OCI-LY1 (cell line): ENCODE data around the gene TMEM11.

Experiments
- EZH2 ChIP-seq: fragments of 200-600 bp; sonication (generic), shearing (Covaris generic); IDR thresholded peaks from 2 replicates; pipeline ENCODE4 v1.8.0; 2017; ENCODE audit warnings: borderline replicate concordance, mixed run types, mild to moderate bottlenecking, antibody characterized with exemption, low read length, moderate library complexity, mixed read lengths
- TF ChIP-seq, protein P1 (sequence below): fragments of 200-600 bp; sonication (generic), shearing (Covaris generic); IDR thresholded peaks from 2 replicates; pipeline ENCODE4 v1.5.1; 2017; ENCODE audit warnings: mild to moderate bottlenecking, antibody characterized with exemption, low read length, moderate library complexity, mixed read lengths

DNA sequence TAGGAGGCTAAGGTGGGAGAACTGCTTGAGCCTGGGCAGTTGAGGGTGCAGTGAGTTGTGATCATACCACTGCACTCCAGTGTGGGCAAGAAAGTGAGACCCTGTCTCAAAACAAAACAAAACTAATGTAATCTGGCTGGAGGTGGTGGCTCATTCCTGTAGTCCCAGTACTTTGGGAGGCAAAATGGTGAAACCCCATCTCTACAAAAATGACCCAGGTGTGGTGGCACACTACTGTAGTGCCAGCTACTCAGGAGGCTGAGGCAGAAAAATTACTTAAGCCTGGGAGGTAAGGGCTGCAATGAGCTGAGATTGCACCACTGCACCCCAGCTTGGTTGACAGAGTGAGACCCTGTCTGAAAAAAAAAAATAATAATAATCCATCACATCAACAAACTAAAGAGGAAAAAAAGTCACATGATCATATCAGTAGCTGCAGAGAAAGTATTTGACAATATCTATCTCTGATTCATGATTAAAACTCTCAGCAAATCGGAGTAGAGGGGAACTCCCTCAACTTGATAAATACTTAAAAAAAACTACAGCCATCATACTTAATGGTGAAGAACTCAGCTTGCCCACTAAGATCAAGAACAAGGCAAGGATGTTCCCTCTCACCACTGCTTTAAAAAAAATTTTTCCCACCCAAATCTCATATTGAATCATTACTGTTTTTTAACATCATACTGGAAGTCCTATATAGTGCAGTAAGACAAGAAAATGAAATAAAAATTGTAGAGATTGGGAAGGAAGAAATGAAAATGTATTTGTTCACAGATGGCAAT, 56.2 kb downstream of the TMEM11 start:
- no peak for TF ChIP-seq EZH2
- TF ChIP-seq, protein P1, sequence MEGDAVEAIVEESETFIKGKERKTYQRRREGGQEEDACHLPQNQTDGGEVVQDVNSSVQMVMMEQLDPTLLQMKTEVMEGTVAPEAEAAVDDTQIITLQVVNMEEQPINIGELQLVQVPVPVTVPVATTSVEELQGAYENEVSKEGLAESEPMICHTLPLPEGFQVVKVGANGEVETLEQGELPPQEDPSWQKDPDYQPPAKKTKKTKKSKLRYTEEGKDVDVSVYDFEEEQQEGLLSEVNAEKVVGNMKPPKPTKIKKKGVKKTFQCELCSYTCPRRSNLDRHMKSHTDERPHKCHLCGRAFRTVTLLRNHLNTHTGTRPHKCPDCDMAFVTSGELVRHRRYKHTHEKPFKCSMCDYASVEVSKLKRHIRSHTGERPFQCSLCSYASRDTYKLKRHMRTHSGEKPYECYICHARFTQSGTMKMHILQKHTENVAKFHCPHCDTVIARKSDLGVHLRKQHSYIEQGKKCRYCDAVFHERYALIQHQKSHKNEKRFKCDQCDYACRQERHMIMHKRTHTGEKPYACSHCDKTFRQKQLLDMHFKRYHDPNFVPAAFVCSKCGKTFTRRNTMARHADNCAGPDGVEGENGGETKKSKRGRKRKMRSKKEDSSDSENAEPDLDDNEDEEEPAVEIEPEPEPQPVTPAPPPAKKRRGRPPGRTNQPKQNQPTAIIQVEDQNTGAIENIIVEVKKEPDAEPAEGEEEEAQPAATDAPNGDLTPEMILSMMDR: no peak
